LNCAP (cell line): ENCODE data around the gene SRRM2.

Experiments
- TF ChIP-seq, protein P1 (sequence below): fragments of 450-650 bp; IDR thresholded peaks from 2 replicates; pipeline ENCODE4 v1.5.1; 2017; ENCODE audit warnings: mild to moderate bottlenecking

SRRM2 gene

DNA sequence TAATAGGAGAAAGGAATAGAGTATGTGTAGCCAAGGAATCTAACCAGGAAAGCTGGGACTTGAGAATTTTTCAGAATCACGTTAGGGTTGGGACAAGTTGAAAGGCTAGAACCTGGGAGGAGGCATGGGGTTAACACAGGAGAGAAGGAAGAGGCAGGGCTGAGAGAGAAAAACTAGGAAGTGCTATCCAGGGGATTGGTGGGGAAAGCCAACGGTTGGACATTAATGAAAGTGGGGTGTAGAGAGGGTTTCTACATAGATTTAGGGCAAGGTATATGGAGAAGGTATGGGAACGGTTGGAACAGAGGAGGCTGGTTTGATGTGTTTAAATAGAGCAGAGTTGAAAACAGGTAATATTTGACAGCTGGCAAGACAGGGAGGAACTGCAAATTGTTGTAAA is 2.7 kb downstream of the SRRM2 start:
- TF ChIP-seq, protein P1, sequence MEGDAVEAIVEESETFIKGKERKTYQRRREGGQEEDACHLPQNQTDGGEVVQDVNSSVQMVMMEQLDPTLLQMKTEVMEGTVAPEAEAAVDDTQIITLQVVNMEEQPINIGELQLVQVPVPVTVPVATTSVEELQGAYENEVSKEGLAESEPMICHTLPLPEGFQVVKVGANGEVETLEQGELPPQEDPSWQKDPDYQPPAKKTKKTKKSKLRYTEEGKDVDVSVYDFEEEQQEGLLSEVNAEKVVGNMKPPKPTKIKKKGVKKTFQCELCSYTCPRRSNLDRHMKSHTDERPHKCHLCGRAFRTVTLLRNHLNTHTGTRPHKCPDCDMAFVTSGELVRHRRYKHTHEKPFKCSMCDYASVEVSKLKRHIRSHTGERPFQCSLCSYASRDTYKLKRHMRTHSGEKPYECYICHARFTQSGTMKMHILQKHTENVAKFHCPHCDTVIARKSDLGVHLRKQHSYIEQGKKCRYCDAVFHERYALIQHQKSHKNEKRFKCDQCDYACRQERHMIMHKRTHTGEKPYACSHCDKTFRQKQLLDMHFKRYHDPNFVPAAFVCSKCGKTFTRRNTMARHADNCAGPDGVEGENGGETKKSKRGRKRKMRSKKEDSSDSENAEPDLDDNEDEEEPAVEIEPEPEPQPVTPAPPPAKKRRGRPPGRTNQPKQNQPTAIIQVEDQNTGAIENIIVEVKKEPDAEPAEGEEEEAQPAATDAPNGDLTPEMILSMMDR = no peak

DNA sequence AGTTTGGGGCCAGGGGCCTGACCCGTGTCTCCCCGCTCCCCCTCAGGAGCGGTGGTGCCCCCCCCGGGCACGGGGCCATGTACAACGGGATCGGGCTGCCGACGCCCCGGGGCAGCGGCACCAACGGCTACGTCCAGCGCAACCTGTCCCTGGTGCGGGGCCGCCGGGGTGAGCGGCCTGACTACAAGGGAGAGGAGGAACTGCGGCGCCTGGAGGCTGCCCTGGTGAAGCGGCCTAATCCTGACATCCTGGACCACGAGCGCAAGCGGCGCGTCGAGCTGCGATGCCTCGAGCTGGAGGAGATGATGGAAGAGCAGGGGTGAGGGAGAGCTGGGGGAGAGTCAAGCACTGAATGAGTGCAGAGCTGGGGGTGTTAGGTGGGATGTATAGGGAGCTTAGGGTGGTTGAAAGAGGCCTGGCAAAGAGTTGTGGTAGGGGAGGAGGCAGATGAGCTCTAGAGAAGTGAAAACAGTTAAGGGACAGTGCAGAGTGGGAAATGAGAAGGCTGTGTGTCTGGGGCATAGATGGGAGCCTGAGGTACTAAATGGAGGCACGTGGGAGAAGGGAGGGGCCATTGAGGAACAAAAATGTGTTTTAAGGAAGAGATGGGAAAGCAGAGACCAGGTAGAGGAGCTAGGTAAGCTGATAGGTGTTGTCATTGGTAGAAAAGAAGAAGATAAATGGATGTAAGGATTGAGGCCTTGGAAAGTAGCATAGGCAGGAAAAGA is 4.0 kb downstream of the SRRM2 start:
- TF ChIP-seq, protein P1 = no peak

DNA sequence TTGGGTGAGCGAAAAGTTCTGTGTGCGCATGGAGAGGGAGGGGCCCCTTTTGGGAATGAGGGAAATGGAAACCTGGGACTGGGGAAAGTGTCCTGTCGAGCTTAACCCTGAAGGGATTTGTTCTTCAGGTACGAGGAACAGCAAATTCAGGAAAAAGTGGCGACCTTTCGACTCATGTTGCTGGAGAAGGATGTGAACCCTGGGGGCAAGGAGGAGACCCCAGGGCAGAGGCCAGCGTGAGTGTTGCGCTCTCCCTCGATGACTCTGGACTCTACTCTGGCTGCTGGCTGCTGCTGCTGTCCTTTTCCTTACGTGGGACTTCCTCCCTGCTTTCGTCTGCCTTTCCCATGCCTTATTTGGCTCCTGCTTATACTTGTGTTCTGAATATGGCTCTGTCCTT is 4.9 kb downstream of the SRRM2 start:
- TF ChIP-seq, protein P1 = no peak

DNA sequence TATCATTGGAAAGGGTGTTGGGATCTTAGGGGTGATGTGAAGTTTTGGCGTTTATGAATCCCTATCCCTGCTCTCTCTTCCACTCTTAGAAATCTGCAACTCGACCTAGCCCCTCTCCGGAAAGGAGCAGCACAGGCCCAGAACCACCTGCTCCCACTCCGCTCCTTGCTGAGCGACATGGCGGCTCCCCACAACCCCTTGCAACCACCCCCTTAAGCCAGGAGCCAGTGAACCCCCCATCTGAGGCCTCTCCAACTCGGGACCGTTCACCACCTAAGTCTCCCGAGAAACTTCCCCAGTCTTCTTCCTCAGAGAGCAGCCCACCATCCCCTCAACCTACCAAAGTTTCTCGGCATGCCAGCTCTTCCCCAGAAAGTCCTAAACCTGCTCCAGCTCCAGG is 9.0 kb downstream of the SRRM2 start:
- TF ChIP-seq, protein P1 = no peak

DNA sequence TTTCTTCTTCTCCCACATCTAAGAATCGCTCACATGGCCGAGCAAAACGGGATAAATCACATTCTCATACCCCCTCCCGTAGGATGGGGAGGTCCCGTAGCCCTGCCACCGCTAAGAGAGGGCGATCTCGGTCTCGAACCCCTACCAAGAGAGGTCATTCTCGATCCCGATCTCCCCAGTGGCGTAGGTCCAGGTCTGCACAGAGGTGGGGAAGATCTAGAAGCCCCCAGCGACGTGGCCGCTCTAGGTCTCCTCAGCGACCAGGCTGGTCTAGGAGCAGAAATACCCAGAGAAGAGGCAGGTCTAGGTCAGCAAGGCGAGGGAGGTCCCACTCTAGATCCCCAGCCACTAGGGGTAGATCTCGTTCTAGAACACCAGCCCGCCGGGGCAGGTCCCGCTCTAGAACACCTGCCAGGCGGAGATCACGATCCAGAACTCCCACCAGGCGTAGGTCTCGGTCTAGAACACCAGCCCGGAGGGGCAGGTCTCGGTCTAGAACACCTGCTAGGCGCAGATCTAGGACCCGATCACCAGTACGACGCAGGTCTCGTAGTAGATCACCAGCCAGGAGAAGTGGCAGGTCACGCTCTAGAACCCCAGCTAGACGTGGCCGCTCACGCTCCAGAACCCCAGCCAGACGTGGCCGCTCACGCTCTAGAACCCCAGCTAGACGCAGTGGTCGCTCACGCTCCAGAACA is 9.6 kb downstream of the SRRM2 start:
- TF ChIP-seq, protein P1 = no peak

DNA sequence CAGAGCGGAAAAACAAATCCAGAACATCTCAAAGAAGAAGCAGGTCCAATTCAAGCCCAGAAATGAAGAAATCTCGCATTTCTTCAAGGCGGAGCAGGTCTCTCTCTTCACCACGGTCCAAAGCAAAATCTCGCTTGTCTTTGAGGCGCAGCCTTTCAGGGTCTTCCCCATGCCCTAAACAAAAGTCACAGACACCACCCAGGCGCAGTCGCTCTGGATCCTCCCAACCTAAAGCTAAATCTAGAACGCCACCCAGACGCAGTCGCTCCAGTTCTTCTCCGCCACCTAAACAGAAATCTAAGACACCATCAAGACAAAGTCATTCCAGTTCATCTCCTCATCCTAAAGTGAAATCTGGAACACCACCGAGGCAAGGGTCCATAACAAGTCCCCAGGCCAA is 10.3 kb downstream of the SRRM2 start:
- TF ChIP-seq, protein P1 = no peak

DNA sequence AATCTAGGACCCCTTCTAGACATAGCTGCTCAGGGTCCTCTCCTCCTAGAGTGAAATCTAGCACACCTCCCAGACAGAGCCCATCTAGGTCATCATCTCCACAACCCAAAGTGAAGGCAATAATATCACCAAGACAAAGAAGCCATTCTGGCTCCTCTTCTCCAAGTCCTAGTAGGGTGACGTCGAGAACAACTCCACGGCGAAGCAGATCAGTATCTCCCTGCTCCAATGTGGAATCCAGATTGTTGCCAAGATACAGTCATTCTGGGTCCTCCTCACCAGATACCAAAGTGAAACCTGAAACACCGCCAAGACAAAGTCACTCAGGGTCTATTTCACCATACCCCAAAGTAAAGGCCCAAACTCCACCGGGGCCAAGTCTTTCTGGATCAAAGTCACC is 10.7 kb downstream of the SRRM2 start:
- TF ChIP-seq, protein P1 = no peak
